B cell (primary cell): ENCODE results near the gene TAF1C.
"Not testable (repeated sequence)": the region's sequence is repeated elsewhere in the genome, so short reads cannot be mapped to it uniquely, and the experiment has no call there.

Experiments used
- EZH2 ChIP-seq: IDR thresholded peaks from 2 replicates; pipeline ENCODE4 v1.6.1; 2012; ENCODE audit warnings: borderline replicate concordance, low read depth, mild to moderate bottlenecking, moderate library complexity, low read length; ENCODE audit not compliant: insufficient read depth, poor library complexity, severe bottlenecking
- TF ChIP-seq, protein P1 (sequence below): fragments of 200-600 bp; IDR thresholded peaks from one replicate; pipeline ENCODE4 v1.8.0; 2022; ENCODE audit warnings: antibody characterized with exemption, mild to moderate bottlenecking

- TF ChIP-seq, protein P1, sequence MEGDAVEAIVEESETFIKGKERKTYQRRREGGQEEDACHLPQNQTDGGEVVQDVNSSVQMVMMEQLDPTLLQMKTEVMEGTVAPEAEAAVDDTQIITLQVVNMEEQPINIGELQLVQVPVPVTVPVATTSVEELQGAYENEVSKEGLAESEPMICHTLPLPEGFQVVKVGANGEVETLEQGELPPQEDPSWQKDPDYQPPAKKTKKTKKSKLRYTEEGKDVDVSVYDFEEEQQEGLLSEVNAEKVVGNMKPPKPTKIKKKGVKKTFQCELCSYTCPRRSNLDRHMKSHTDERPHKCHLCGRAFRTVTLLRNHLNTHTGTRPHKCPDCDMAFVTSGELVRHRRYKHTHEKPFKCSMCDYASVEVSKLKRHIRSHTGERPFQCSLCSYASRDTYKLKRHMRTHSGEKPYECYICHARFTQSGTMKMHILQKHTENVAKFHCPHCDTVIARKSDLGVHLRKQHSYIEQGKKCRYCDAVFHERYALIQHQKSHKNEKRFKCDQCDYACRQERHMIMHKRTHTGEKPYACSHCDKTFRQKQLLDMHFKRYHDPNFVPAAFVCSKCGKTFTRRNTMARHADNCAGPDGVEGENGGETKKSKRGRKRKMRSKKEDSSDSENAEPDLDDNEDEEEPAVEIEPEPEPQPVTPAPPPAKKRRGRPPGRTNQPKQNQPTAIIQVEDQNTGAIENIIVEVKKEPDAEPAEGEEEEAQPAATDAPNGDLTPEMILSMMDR = not testable (repeated sequence)
- not testable (repeated sequence) for TF ChIP-seq EZH2
Measured at GRCh38 chr16:84216144-84216543, 29.3 kb upstream of the TAF1C start.
